Right lobe of liver (tissue), 4 donors: ENCODE results near the gene FAAP20.

Experiments used
- CTCF ChIP-seq, 4 donors: fragments of 200-600 bp in 3 of 4; fragments of 450-650 bp in 1 of 4; IDR thresholded peaks; one replicate each; pipeline versions ENCODE4 v1.5.1 to v1.8.0; 2016 to 2022; ENCODE audit warnings: antibody characterized with exemption in 4 of 4, mild to moderate bottlenecking in 2 of 4
- POLR2A ChIP-seq: fragments of 450-650 bp; IDR thresholded peaks from one replicate; pipeline ENCODE4 v1.6.1; 2017; ENCODE audit warnings: antibody characterized with exemption, mild to moderate bottlenecking
- donor health status: DM: no; HTN: no; CAD: no.
- donor health status: DM: no; HTN: no; CAD: no.
- donor health status: DM: no; HTN: yes; CAD: no.

DNA sequence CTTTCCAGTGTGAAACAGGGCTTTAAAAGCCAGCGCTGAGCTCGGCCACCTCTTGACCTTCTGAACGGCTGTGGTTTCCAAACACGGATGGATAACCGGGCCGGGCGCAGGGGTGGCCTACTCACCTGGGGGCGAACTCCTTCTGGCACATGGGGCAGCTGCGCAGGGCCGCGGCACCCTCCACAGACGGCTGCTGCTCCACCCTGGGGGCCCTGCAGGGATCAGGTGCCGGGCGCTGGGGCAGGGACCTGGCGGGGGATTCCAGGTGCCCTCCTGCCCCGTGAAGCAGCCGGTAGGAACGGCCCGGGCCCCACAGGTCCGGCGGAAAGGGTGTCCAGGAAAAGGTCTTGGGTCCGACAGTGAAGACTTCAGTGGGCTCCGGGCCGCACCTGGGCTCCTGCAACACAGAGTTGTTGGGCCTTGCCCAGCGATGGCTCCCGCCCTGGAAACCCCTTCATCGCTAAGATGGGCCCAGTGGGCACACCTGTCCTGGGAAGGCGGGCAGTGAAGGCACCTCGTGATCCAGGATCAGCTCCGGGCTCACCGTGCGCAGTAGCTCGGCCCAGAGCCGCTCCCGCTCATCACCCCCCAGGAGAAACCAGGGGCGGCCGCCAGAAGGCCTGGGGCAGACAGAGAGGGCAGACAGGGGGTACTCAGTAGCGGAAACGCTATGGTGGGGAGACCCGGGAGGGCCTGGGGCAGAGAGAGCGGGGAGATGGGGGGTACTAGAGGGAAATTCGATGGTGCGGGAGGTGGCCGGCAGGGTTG is 874 bp downstream of the FAAP20 start:
- TF ChIP-seq CTCF (IDR thresholded peaks at IDR 0.05) (no peak), POLR2A (no peak)
